Smooth muscle cell (in vitro differentiated cells): Measurements from ENCODE around the gene SCGB1C1. TPM values are rescaled to one million over a fixed set of nuclear protein-coding genes. Genes with fewer than 3 reads are reported as not detected.

Experiments used
- DNase-seq: peaks from one replicate; lab custom pipeline; 2025; ENCODE audit not compliant: unreplicated experiment; lab: John Stamatoyannopoulos, UW
- H2AFZ ChIP-seq: fragments of 200-600 bp; sonication (generic); 2 replicates; pipeline ENCODE4 v1.6.0; 2016; ENCODE audit warnings: antibody characterized with exemption, low read depth, mild to moderate bottlenecking
- H3F3A ChIP-seq: fragments of 200-600 bp; sonication (generic); 2 replicates; pipeline ENCODE4 v1.6.0; 2017; ENCODE audit warnings: antibody characterized with exemption, low read depth
- H3K27ac ChIP-seq: fragments of 200-600 bp; sonication (generic); 2 replicates; pipeline ENCODE4 v1.5.1; 2016; ENCODE audit warnings: low read depth, mild to moderate bottlenecking
- H3K27me3 ChIP-seq: fragments of 200-600 bp; sonication (generic); 2 replicates; pipeline ENCODE4 v1.6.1; 2016; ENCODE audit warnings: low read depth, mild to moderate bottlenecking
- H3K36me3 ChIP-seq: fragments of 200-600 bp; sonication (generic); 2 replicates; pipeline ENCODE4 v1.5.1; 2016; ENCODE audit warnings: low read depth
- H3K4me1 ChIP-seq: fragments of 200-600 bp; sonication (generic); 2 replicates; pipeline ENCODE4 v1.5.1; 2016; ENCODE audit warnings: low read depth
- H3K4me2 ChIP-seq: fragments of 200-600 bp; sonication (generic); 2 replicates; pipeline ENCODE4 v1.6.0; 2016; ENCODE audit warnings: mild to moderate bottlenecking
- H3K4me3 ChIP-seq: fragments of 200-600 bp; sonication (generic); 2 replicates; pipeline ENCODE4 v1.5.1; 2016; ENCODE audit warnings: mild to moderate bottlenecking
- H3K79me2 ChIP-seq: fragments of 200-600 bp; sonication (generic); 2 replicates; pipeline ENCODE4 v1.6.0; 2016; ENCODE audit warnings: low read depth, mild to moderate bottlenecking
- H3K9ac ChIP-seq: fragments of 200-600 bp; sonication (generic); 2 replicates; pipeline ENCODE4 v1.6.0; 2016; ENCODE audit warnings: low read depth
- H3K9me3 ChIP-seq: fragments of 200-600 bp; sonication (generic); replicated peaks from 2 replicates; pipeline ENCODE4 v1.5.1; 2016; ENCODE audit warnings: low read depth
- H4K20me1 ChIP-seq: fragments of 200-600 bp; sonication (generic); 2 replicates; pipeline ENCODE4 v1.6.0; 2016; ENCODE audit warnings: low read depth
- CTCF ChIP-seq: fragments of 200-600 bp; sonication (generic); IDR thresholded peaks from 2 replicates; pipeline ENCODE4 v1.5.1; 2017; ENCODE audit warnings: borderline replicate concordance, mild to moderate bottlenecking, antibody characterized with exemption; ENCODE audit not compliant: insufficient read depth, poor library complexity, severe bottlenecking
- WGBS: methylation state at CpG from one replicate; pipeline ENCODE4 v1.1.7; 2016; ENCODE audit warnings: low lambda C conversion rate; 5-methylcytosine and 5-hydroxymethylcytosine counted together
- polyA plus RNA-seq: library from polyadenylated mRNA; unstranded; fragments of >200 nt; fragmentation: Nextera tagmentation; extraction: Ambion mirVana; gene quantifications from 2 replicates; pipeline ENCODE4 v1.2.1, GENCODE V29; 2016
- small RNA-seq: library from RNA; depleted of rRNA; stranded (forward); fragments of <200 nt; gene quantifications from one replicate; pipeline ENCODE3, GENCODE V24; 2014
- total RNA-seq: library from RNA; depleted of rRNA; stranded (reverse); fragments of >200 nt; gene quantifications from 2 replicates; pipeline ENCODE4 v1.2.3, GENCODE V29; 2014

SCGB1C1 gene
- total and polyA plus RNA-seq, 2 experiments from 2014 or later, result not detected

DNA sequence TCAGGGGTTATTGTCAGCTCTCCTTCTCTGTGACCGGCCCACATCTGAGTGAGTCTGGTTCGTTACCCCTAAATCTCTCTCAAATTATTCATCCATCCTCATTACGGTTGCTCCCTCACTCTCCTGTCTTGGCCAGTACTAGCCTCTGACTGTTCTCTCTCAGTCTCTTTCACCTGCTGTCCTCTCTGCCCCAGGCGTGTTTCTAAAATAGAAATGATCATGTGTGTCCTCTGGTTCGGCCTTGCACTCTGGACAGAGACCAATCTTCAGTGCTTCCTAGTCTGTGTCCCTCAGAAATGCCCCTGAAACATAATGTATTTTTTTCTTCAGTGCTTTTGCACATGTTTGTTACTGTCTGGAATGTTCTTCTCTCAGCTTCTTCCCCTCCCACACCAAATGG lies 48.8 kb downstream of the SCGB1C1 start:
- Histone ChIP-seq H3K4me1 (peaks cover 8% of the 10 kb centered on the region), H3K27me3 (no peaks in the 10 kb centered on the region), H3F3A (no peaks in the 10 kb centered on the region), H3K36me3 (peaks cover 18% of the 10 kb centered on the region), H4K20me1 (peaks cover 38% of the 10 kb centered on the region), H3K4me3 (no peak overlapping the region), H2AFZ (no peak overlapping the region), H3K4me2 (no peak overlapping the region), H3K27ac (no peak overlapping the region), H3K9ac (no peak overlapping the region), H3K9me3 (no peaks in the 10 kb centered on the region), H3K79me2 (peaks cover 66% of the 10 kb centered on the region)
- no peak for TF ChIP-seq CTCF
- DNase-seq, result no peak
- WGBS, result 98% methylated on average over 5 of the region's 5 CpGs

Small RNAs within 50 kb of the gene (small RNA-seq; reads per million reads assigned to genes)
- not detected for gene RNU6-447P

Other genes starting within 250 kb of the SCGB1C1 start
- 31.3 and 40.5 TPM in 2 replicates for gene BET1L, start 14.3 kb downstream of the SCGB1C1 start, total RNA-seq
- gene BET1L, start 14.3 kb downstream of the SCGB1C1 start, polyA plus RNA-seq, result 92.5 and 97.4 TPM in 2 replicates
- gene RIC8A, start 14.6 kb downstream of the SCGB1C1 start, total RNA-seq, result 71.2 and 118 TPM in 2 replicates
- gene RIC8A, start 14.6 kb downstream of the SCGB1C1 start, polyA plus RNA-seq, result 120 and 121 TPM in 2 replicates
- 10.8 and 13.0 TPM in 2 replicates for gene SIRT3, start 43.3 kb downstream of the SCGB1C1 start, total RNA-seq
- 19.8 and 22.6 TPM in 2 replicates for gene SIRT3, start 43.3 kb downstream of the SCGB1C1 start, polyA plus RNA-seq
- 77.4 and 79.2 TPM in 2 replicates for gene PSMD13, start 43.9 kb downstream of the SCGB1C1 start, total RNA-seq
- 173 and 200 TPM in 2 replicates for gene PSMD13, start 43.9 kb downstream of the SCGB1C1 start, polyA plus RNA-seq
- gene NLRP6, start 85.3 kb downstream of the SCGB1C1 start, total RNA-seq, result not detected in 2 replicates
- not detected in 2 replicates for gene NLRP6, start 85.3 kb downstream of the SCGB1C1 start, polyA plus RNA-seq
- 8.6 and 18.2 TPM in 2 replicates for gene PGGHG, start 96.0 kb downstream of the SCGB1C1 start, total RNA-seq
- 16.6 and 24.3 TPM in 2 replicates for gene PGGHG, start 96.0 kb downstream of the SCGB1C1 start, polyA plus RNA-seq
- not detected in 2 replicates for gene IFITM5, start 106.4 kb downstream of the SCGB1C1 start, total RNA-seq
- not detected in 2 replicates for gene IFITM5, start 106.4 kb downstream of the SCGB1C1 start, polyA plus RNA-seq
- 210 and 211 TPM in 2 replicates for gene IFITM2, start 114.7 kb downstream of the SCGB1C1 start, total RNA-seq
- gene IFITM2, start 114.7 kb downstream of the SCGB1C1 start, polyA plus RNA-seq, result 1,227 and 1,486 TPM in 2 replicates
- 355 TPM in 2 replicates for gene IFITM1, start 121.0 kb downstream of the SCGB1C1 start, total RNA-seq
- 599 and 726 TPM in 2 replicates for gene IFITM1, start 121.0 kb downstream of the SCGB1C1 start, polyA plus RNA-seq
- 392 and 393 TPM in 2 replicates for gene IFITM3, start 127.8 kb downstream of the SCGB1C1 start, total RNA-seq
- 3,295 and 4,132 TPM in 2 replicates for gene IFITM3, start 127.8 kb downstream of the SCGB1C1 start, polyA plus RNA-seq
- 21.9 and 48.8 TPM in 2 replicates for gene B4GALNT4, start 176.4 kb downstream of the SCGB1C1 start, total RNA-seq
- gene B4GALNT4, start 176.4 kb downstream of the SCGB1C1 start, polyA plus RNA-seq, result 44.9 and 45.8 TPM in 2 replicates
- 32.0 and 61.2 TPM in 2 replicates for gene PKP3, start 201.1 kb downstream of the SCGB1C1 start, total RNA-seq
- gene PKP3, start 201.1 kb downstream of the SCGB1C1 start, polyA plus RNA-seq, result 24.6 and 69.9 TPM in 2 replicates
- 15.3 and 18.3 TPM in 2 replicates for gene SIGIRR, start 221.9 kb downstream of the SCGB1C1 start, total RNA-seq
- 26.3 and 29.4 TPM in 2 replicates for gene SIGIRR, start 221.9 kb downstream of the SCGB1C1 start, polyA plus RNA-seq
- 0.67 and 1.4 TPM in 2 replicates for gene ANO9, start 248.9 kb downstream of the SCGB1C1 start, total RNA-seq
- 1.5 and 7.1 TPM in 2 replicates for gene ANO9, start 248.9 kb downstream of the SCGB1C1 start, polyA plus RNA-seq